ENCODE measurements around the gene MFNG. TPM values are rescaled to one million over a fixed set of nuclear protein-coding genes. Genes with fewer than 3 reads are reported as not detected.

The MFNG gene
- total RNA-seq, 1 experiment from 2014 or later = not detected

GRCh38 chr22:37514526-37515051, 28.4 kb upstream of the MFNG start:
- DNase-seq (ENCODE audit: extremely low read depth, low read depth) = no peak

GRCh38 chr22:37511395-37512104, 25.4 kb upstream of the MFNG start:
- no peak for DNase-seq (ENCODE audit: extremely low read depth, low read depth)

GRCh38 chr22:37510091-37510490, 23.9 kb upstream of the MFNG start:
- DNase-seq (ENCODE audit: extremely low read depth, low read depth) = no peak

- DNase-seq (ENCODE audit: extremely low read depth, low read depth) = no peak
Observed at GRCh38 chr22:37509059-37509860, 23.1 kb upstream of the MFNG start.

- DNase-seq (ENCODE audit: extremely low read depth, low read depth) = no peak
Observed at GRCh38 chr22:37508431-37508992, 22.3 kb upstream of the MFNG start.

- no peak for DNase-seq (ENCODE audit: extremely low read depth, low read depth)
Observed at GRCh38 chr22:37507731-37508130, 21.5 kb upstream of the MFNG start.

- DNase-seq (ENCODE audit: extremely low read depth, low read depth) = no peak
Observed at GRCh38 chr22:37505989-37506388, 19.8 kb upstream of the MFNG start.

- no peak for DNase-seq (ENCODE audit: extremely low read depth, low read depth)
Observed at GRCh38 chr22:37505565-37505964, 19.4 kb upstream of the MFNG start.

GRCh38 chr22:37504964-37505363, 18.8 kb upstream of the MFNG start:
- no peak for DNase-seq (ENCODE audit: extremely low read depth, low read depth)

GRCh38 chr22:37503850-37504249, 17.7 kb upstream of the MFNG start:
- DNase-seq (ENCODE audit: extremely low read depth, low read depth) = no peak

GRCh38 chr22:37503183-37503683, 17.0 kb upstream of the MFNG start:
- no peak for DNase-seq (ENCODE audit: extremely low read depth, low read depth)

- no peak for DNase-seq (ENCODE audit: extremely low read depth, low read depth)
Observed at GRCh38 chr22:37502342-37503182, 16.4 kb upstream of the MFNG start.

GRCh38 chr22:37501610-37502341, 15.6 kb upstream of the MFNG start:
- peak; percentile 19 for DNase-seq (ENCODE audit: extremely low read depth, low read depth)

- DNase-seq (ENCODE audit: extremely low read depth, low read depth) = no peak
Observed at GRCh38 chr22:37500745-37501609, 14.8 kb upstream of the MFNG start.

GRCh38 chr22:37499789-37500540, 13.8 kb upstream of the MFNG start:
- no peak for DNase-seq (ENCODE audit: extremely low read depth, low read depth)

- DNase-seq (ENCODE audit: extremely low read depth, low read depth) = no peak
Observed at GRCh38 chr22:37499027-37499707, 13.0 kb upstream of the MFNG start.

GRCh38 chr22:37498289-37498909, 12.2 kb upstream of the MFNG start:
- DNase-seq (ENCODE audit: extremely low read depth, low read depth) = no peak

Measured in NCI-H460 (cell line).